Pulmonary artery endothelial cell (primary cell): ENCODE data around the gene PROSER3. TPM values are rescaled to one million over a fixed set of nuclear protein-coding genes. Genes with fewer than 3 reads are reported as not detected.

ENCODE experiments used
- DNase-seq: peaks from one replicate; pipeline ENCODE4 v3.0.0-alpha.2; 2011; ENCODE audit warnings: low read depth, low spot score
- total RNA-seq: library from RNA; depleted of rRNA; stranded (reverse); fragments of >200 nt; gene quantifications from 2 replicates; pipeline ENCODE4 v1.2.3, GENCODE V29; 2014

PROSER3 gene
- 3.3 and 3.8 TPM in 2 replicates for total RNA-seq

- peak; percentile 98 for DNase-seq
Observed at GRCh38 chr19:35757749-35758608, at the start of gene PROSER3. TSS of gene PROSER3 (plus strand) at chr19:35758176. CDS start at chr19:35758216, 40 bp downstream.

DNA sequence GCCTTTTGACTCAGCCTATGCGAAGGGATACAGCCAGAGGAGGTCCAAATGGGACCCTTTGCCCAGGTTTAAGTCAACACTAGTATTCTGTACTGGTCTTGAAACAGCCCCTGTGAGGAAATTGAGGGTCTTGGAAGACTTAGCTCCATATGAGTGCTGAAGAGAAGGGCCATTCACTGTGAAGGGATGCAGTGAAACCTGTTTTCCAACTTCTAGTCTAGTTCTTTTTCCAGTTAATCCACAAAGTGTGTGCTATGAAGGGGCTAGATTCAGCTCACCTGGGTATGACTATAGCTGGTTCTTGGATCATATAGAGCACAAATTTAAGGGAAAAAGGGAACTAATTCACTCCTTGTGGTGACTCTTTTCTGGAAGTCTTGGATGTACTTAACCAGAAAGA is 49.6 kb upstream of the PROSER3 start:
- no peak for DNase-seq

DNA sequence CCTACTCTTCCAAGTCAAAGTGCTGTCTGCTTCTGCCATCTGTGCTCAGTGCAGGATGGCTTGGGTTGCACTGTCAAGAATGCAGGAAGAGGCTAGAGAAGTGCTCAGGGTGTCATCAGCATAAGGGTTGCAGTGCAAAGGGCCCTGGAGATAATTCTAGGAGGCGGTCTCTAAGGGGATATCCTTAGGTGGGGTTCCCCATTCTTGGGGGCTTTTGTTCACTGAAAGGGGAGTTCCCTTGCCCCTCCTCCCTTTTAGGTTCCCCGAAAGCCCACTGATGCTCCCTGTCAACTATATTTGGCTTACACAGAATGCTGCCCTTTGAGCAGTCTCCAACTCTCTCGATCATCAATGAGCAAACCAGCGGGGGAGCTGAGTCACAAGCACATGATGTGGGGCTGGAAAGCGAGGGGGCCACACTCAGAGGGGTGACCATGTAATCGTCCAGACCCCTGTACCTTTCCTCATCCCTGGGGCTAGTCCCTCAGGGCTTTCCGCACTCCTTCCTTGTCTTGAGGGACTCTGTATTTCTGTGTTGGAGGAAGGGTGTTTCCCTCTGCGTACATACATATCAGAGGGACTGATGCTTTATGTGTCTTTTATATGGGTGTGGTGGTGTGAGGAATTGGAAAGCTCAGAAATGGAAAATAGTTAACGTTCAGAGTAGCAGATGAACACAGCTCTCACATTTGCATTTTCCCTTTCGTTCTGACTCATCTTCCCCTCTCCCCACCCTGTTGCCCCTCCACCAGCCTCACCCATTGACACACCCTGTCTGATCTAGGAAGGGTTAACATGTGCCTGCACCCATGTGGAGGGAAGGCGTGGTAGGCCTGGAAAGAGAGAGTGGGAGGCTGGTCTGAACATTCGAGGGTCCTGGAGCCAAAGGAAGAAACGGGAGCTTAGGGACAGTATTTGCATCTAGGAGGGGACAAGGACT is 46.9 kb upstream of the PROSER3 start:
- no peak for DNase-seq

DNA sequence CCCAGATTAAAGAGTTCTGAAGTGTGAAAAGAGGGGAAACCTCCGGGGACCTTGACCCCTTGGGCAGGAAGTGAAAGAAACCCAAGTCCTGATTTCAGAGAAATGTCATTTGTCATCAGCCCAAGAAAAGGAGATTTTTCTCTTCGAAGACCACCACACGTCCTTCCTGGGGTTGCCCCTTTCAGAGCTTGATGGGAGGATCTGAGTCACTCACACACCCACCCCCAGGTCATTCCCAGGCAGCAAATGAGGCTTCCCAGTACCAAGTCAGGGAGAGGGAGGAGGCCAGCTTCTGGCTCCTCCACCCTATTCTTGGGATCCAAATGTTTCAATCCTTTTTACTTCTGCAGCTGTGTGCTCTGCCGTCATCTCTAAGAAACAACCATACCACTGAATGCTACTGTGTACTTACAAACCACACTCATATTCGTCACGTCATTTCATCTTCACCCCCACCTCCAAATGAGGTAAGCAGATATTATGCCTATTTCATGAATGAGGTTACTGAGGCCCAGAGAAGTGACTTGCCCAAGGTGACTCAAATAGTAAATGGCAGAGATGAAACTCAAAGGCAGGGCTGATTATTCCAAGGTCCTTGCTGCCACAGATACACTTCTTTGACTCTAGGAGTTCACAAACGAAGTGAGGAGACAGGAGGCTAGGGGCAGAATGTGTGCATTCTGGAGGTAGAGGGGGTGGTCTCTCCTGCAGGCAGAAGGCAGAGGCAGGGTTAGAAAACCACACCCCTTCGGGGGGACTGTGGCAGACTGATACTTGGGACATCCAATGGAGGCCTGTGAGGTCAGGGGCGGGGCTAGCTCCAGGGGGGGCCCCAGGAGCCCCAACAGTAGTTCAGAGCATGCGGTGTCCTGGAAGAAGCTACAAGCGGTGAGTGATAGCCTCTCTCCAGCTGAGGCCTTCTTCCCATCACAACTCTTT is 45.1 kb upstream of the PROSER3 start:
- DNase-seq = no peak

DNA sequence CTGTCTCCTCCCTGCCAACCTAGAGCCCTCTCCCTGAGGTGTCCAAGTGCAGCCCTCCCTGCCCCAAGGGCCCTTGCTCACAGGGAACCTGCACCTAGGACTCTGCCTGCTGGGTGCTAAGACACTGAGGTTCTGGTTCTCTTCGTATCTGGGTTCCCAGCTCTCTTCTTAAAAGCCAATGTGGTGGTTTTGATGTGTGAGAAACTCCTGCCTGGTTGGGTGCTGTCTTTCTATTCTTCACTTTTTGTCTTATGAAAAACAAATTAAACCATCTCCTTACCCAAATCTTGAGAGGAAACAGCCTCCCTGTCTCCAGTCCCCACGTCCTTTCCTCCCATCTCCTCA is 44.5 kb upstream of the PROSER3 start:
- no peak for DNase-seq

DNA sequence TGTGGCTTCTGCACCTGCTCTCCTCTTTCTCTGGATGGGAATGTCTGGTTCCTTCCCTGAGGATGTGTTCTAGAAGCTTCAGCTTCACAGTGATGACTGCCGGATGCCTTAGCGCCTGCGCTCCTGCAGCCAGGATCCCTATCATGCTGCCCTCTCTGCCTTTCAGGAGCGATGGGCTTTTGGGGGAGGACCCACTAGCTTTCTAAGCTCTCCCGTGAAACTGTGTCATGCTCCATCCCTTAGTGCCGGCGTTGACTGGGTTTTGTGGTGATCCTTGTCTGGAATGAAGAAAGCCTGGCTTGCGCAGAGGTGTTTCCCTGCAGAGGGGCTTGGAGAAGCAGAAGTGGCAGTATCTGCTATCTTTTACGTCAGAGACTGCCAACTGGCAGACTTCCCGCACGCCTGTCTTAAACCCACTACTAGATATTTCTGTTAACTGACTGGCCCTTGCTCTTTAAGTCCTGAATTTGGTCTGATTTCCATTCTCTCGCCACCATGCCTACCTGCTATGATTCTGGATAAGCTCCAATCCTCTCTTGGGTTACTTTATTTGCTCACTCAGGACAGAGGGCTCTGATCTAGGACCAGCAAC is 44.0 kb upstream of the PROSER3 start:
- no peak for DNase-seq

GRCh38 chr19:35714601-35715354 is 43.2 kb upstream of the PROSER3 start:
- DNase-seq = no peak

GRCh38 chr19:35715355-35715809 is 42.6 kb upstream of the PROSER3 start:
- DNase-seq = no peak

DNA sequence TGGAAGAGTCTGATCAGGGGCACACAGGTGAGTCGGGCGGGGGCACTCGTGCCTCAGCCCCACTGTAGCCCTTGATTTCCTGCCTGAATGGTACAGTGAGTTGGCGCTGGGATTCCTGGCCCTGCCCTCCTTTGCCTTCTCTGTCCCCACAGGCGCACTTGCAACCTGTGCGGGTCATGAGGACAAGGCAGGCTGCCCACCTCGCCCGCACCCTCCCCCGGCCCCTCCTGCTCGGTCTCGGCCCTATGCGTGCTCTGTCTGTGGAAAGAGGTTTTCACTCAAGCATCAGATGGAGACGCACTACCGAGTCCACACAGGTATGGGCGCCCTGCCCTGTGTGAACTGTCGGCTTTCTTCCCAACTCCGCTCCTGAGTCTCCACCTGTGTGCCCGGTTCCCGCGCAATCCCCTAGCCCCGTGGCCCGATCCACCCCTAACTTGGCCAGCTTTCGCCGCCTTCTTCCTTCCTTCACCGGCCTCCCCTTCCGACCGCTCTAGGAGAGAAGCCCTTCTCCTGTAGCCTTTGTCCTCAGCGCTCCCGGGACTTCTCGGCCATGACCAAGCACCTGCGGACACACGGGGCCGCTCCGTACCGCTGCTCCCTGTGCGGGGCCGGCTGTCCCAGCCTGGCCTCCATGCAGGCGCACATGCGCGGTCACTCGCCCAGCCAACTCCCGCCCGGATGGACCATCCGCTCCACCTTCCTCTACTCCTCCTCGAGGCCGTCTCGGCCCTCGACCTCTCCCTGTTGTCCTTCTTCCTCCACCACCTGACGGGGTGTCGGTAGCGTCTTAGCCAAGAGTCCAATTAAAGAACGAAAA is 41.8 kb upstream of the PROSER3 start:
- DNase-seq = no peak

DNA sequence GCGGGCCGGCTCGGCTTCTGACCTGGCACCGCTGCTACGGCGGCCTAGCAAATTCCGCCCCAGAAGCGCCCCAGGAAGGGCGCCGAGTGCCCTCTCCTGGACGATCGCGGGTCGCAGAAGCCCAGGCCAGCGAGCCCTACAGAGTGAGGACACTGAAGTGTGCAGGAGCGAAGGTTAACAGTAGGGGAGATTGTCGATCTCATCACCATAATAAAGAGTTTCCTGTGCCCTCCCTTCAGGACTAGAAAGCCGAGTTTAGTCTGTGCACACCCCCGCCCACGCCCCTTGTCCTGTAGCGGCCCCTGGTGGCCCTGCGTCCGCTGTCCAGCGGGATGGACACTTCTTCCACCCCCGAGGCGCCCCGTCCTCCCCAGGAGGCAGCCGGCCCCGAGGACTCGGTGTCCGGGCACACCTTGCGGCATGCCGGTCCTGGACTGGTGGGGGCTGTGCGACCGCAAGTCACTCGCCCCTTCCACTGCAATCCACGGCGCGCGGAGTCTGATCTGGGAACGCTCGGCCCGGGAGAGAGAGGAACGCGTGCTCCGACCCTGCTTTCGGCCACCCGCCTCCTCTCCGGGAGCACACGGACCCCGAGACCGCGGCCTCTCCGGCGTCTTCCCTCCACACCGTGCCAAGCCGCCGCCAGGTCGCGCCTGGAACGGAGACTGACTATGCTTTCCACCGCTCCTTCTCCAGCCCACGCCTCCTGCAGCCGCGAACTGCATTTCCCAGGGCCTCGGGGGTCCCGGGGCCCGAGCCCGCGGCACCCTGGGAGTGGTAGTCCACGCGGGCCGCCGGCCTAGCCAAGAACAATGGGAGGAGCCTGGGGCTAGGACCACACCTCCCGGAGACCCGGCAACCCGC is 40.9 kb upstream of the PROSER3 start:
- peak; percentile 88 for DNase-seq

DNA sequence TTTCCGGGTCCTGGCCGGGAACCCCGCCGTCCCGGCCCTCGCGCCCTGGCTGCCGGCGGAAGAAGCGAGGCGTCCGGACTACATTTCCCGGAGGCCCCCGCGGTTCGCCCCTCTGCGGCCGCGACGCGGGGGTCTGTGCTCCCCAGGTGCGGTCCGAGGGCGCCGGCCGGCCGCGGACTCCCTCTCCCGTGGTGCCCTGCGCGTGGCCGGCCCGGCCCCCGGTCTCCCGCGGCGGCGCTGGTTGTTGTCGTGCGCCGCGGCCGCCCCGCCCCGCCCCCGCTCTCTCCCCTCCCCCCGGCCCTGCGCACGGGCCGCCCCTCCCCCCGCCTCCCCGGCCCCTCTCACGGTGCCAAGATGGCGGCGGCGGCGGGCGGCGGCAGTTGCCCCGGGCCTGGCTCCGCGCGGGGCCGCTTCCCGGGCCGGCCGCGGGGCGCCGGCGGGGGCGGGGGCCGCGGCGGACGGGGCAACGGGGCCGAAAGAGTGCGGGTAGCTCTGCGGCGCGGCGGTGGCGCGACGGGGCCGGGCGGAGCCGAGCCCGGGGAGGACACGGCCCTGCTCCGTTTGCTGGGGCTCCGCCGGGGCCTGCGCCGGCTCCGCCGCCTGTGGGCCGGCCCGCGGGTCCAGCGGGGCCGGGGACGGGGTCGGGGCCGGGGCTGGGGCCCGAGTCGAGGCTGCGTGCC is 40.2 kb upstream of the PROSER3 start, which contains the start of gene KMT2B:
TSS of gene KMT2B (plus strand) at position 339 of the 680 bp plus-strand sequence. CDS start at position 355, 16 bp downstream.
- DNase-seq = no peak

- DNase-seq = no peak
Observed at GRCh38 chr19:35718345-35719041, 39.5 kb upstream of the PROSER3 start.

GRCh38 chr19:35719402-35720162 is 38.4 kb upstream of the PROSER3 start:
- no peak for DNase-seq

- no peak for DNase-seq
Observed at GRCh38 chr19:35720163-35720524, 37.8 kb upstream of the PROSER3 start.

GRCh38 chr19:35720648-35721047 is 37.3 kb upstream of the PROSER3 start:
- DNase-seq = no peak

DNA sequence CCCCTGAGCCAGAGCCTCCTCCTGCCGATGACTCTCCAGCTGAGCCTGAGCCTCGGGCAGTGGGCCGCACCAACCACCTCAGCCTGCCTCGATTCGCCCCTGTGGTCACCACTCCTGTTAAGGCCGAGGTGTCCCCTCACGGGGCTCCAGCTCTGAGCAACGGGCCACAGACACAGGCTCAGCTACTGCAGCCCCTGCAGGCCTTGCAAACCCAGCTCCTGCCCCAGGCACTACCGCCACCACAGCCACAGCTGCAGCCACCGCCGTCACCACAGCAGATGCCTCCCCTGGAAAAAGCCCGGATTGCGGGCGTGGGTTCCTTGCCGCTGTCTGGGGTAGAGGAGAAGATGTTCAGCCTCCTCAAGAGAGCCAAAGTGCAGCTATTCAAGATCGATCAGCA is 36.6 kb upstream of the PROSER3 start:
- no peak for DNase-seq
